GM13976 (cell line): ENCODE measurements around the gene DAAM1.

Source experiments
- DNase-seq: peaks from one replicate; pipeline ENCODE4 v3.0.0; 2012; ENCODE audit warnings: low spot score
- CTCF ChIP-seq: IDR thresholded peaks from 2 replicates; pipeline ENCODE4 v1.5.1; 2012; ENCODE audit warnings: borderline replicate concordance, mild to moderate bottlenecking; ENCODE audit not compliant: insufficient read depth; ENCODE audit errors: extremely low read depth, missing control alignments, control extremely low read depth
- in situ Hi-C: fragments of 300-500 bp; cut with MboI; formaldehyde crosslinking; loops from one replicate; pipeline ENCODE4 v1.12.0; 2022; ENCODE audit warnings: low sequenced_read_pairs, mixed read lengths, inconsistent platforms; ENCODE audit not compliant: unreplicated experiment

DAAM1 gene

GRCh38 chr14:59371771-59372170, 183.3 kb downstream of the DAAM1 start:
- in situ Hi-C loops: no loop called here
- no peak for DNase-seq
- TF ChIP-seq CTCF: no peak

DNA sequence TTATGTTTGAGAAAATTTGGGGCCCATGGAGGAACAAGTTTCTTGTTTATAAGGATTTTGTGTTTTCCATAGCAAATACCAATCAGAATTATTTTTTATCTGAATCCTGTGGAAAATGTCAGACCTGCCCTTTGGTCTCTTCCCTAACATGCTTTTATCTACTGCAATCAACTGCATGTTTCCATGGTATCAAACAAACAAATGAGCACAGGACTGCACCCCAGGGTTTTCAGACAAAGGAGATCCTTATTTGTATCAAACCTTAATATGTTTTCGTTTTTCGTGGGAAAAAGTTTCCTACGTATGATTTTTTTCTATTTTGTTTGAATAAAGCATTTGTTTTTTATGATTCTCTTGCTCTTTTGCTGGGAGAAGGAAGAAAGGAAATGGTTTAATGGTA, 185.6 kb downstream of the DAAM1 start:
- no peak for DNase-seq
- no peak for TF ChIP-seq CTCF
- in situ Hi-C loops: no loop called here

DNA sequence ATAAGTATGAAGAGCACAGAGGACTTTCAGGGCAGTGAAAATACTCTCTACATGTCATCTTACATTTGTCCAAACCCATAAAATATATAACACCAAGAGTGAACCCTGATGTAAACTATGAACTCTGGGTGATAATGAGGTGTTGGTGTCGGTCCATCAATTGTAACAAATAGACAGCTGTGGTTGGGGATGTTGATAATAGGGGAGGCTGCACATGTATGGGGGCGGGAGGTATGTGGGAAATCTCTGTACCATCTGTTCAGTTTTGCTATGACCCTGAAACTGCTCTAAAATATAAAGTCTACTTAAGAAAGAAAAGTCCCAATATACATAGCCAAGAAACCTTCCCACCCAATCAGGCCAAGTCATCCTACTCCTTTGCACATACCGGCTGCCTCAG, 188.2 kb downstream of the DAAM1 start:
- TF ChIP-seq CTCF: no peak
- in situ Hi-C loops: no loop called here

DNA sequence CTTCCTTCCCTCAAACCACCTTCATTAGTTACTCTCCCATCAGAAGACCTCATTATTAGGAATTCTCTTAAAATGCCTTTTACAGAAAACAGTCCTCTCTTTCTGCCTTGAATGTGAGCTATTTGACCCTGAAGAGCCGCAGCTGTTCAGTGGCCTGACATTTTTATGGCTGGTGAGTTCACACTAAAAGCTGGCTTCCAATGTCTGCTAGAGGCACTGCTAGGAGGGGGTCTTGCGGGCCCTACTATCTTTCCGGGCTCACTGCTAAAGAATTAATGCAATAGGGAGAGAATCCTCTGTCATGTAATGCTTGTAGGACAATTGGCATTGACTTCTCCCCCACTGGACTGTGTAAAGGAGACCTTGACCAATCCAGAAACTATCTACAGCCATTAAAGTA, 189.0 kb downstream of the DAAM1 start:
- in situ Hi-C loops: no loop called here
- no peak for DNase-seq
- no peak for TF ChIP-seq CTCF

More for the DNA sequence above, 188.2 kb downstream of the DAAM1 start:
- DNase-seq: no peak

DNA sequence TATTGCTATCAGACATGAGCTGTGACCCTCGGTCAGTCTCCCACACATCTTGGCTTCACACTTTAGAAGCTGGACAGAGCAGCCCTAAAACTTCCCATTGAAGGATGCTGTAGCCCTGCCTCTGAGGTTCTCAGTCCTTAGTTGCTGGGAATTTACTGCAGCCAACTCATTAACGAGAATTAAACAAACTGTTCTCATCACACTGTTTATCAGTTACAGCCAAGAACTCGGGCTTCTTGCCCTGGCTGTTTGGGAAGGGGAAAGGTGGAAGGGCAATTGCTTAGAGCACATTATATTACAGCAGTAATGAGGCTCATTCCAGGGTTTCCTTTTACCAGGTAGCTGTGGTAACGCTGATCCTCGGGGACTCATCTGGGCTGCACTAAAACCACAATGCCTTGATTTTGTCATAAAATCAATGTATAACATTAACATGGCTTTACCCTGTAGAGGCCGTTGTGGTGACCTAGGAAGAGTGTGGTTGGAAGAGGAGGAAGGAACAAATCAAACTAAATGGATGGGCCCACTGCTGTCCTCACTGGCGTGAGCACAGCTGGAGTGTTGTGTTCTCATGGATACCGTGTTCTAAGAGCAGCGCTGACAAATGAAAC, 189.6 kb downstream of the DAAM1 start:
- DNase-seq: no peak
- in situ Hi-C loops: no loop called here
- no peak for TF ChIP-seq CTCF

GRCh38 chr14:59389936-59390335, 201.5 kb downstream of the DAAM1 start:
- DNase-seq: no peak
- no peak for TF ChIP-seq CTCF
- in situ Hi-C loops: no loop called here
